NCI-H69 (cell line): ENCODE measurements around the gene MAGI2.
"Not testable (repeated sequence)": the region's sequence is repeated elsewhere in the genome, so short reads cannot be mapped to it uniquely, and the experiment has no call there.

Experiments
- DNase-seq: peaks from one replicate; lab custom pipeline; 2025; lab: John Stamatoyannopoulos, UW

Gene MAGI2

GRCh38 chr7:78649236-78649635, 804.2 kb downstream of the MAGI2 start:
- DNase-seq = no peak

- peak; percentile 16 for DNase-seq
These were observed 810.7 kb downstream of the MAGI2 start for GRCh38 chr7:78642751-78643150.

GRCh38 chr7:78638364-78638763, 815.1 kb downstream of the MAGI2 start:
- DNase-seq = no peak

- DNase-seq = no peak
These were observed 816.7 kb downstream of the MAGI2 start for GRCh38 chr7:78636727-78637126.

- DNase-seq = no peak
These were observed 818.3 kb downstream of the MAGI2 start for GRCh38 chr7:78635026-78635793.

- DNase-seq = peak; percentile 53
These were observed 819.4 kb downstream of the MAGI2 start for GRCh38 chr7:78634093-78634492.

GRCh38 chr7:78620920-78621319, 832.5 kb downstream of the MAGI2 start:
- DNase-seq = no peak

GRCh38 chr7:78616539-78616938, 836.9 kb downstream of the MAGI2 start:
- peak; percentile 43 for DNase-seq

- DNase-seq = no peak
These were observed 844.2 kb downstream of the MAGI2 start for GRCh38 chr7:78609281-78609680.

GRCh38 chr7:78607099-78607498, 846.4 kb downstream of the MAGI2 start:
- DNase-seq = peak; percentile 46

- DNase-seq = no peak
These were observed 848.3 kb downstream of the MAGI2 start for GRCh38 chr7:78605119-78605518.

GRCh38 chr7:78601728-78602127, 851.7 kb downstream of the MAGI2 start:
- DNase-seq = no peak

- DNase-seq = no peak
These were observed 859.3 kb downstream of the MAGI2 start for GRCh38 chr7:78594156-78594555.

GRCh38 chr7:78588393-78588792, 865.1 kb downstream of the MAGI2 start:
- peak; percentile 90 for DNase-seq

GRCh38 chr7:78587443-78588044, 865.9 kb downstream of the MAGI2 start:
- peak; percentile 83 for DNase-seq

- no peak for DNase-seq
These were observed 867.5 kb downstream of the MAGI2 start for GRCh38 chr7:78585980-78586379.

GRCh38 chr7:78578686-78579085, 874.8 kb downstream of the MAGI2 start:
- DNase-seq = peak; percentile 94

- not testable (repeated sequence) for DNase-seq
These were observed 876.1 kb downstream of the MAGI2 start for GRCh38 chr7:78577174-78577952.

- peak; percentile 19 for DNase-seq
These were observed 877.2 kb downstream of the MAGI2 start for GRCh38 chr7:78576236-78576635.

- DNase-seq = no peak
These were observed 882.2 kb downstream of the MAGI2 start for GRCh38 chr7:78571292-78571691.

- no peak for DNase-seq
These were observed 884.8 kb downstream of the MAGI2 start for GRCh38 chr7:78568690-78569089.

GRCh38 chr7:78567836-78568235, 885.6 kb downstream of the MAGI2 start:
- no peak for DNase-seq

GRCh38 chr7:78565784-78566183, 887.7 kb downstream of the MAGI2 start:
- DNase-seq = no peak
